ENCODE data around the gene BMP4. TPM values are rescaled to one million over a fixed set of nuclear protein-coding genes. Genes with fewer than 3 reads are reported as not detected.

The BMP4 gene
- total RNA-seq, 1 donor from 2014 or later, result 12.0 TPM

- intact Hi-C loops (cut with DNase I), result loop anchor here (10.0 kb wide), 1 partner anchor 215 kb away; no protein-coding TSS in a partner anchor
- no peak for DNase-seq (ENCODE audit: low spot score)
- no peak for ATAC-seq
Observed at GRCh38 chr14:53950031-53950793, 6.4 kb downstream of the BMP4 start.

- DNase-seq (ENCODE audit: low spot score) (no peak), ATAC-seq (no peak)
- intact Hi-C loops (cut with DNase I), result no loop called here
Observed at GRCh38 chr14:53949201-53949600, 7.4 kb downstream of the BMP4 start.

- no peak for ATAC-seq
- no peak for DNase-seq (ENCODE audit: low spot score)
- intact Hi-C loops (cut with DNase I), result no loop called here
Observed at GRCh38 chr14:53948205-53948884, 8.3 kb downstream of the BMP4 start.

- DNase-seq (ENCODE audit: low spot score) (peak; percentile 65), ATAC-seq (peak; percentile 14)
- intact Hi-C loops (cut with DNase I), result no loop called here
Observed at GRCh38 chr14:53947452-53948204, 9.0 kb downstream of the BMP4 start.

- intact Hi-C loops (cut with DNase I), result no loop called here
- DNase-seq (ENCODE audit: low spot score) (no peak), ATAC-seq (peak; percentile 29)
Observed at GRCh38 chr14:53947094-53947445, 9.6 kb downstream of the BMP4 start.

- intact Hi-C loops (cut with DNase I), result no loop called here
- ATAC-seq (peak; percentile 16), DNase-seq (ENCODE audit: low spot score) (no peak)
Observed at GRCh38 chr14:53946404-53947093, 10.1 kb downstream of the BMP4 start.

- intact Hi-C loops (cut with DNase I), result no loop called here
- DNase-seq (ENCODE audit: low spot score), result no peak
- ATAC-seq, result no peak
Observed at GRCh38 chr14:53946071-53946403, 10.6 kb downstream of the BMP4 start.

- no peak for ATAC-seq
- intact Hi-C loops (cut with DNase I), result no loop called here
Observed at GRCh38 chr14:53943751-53944083, 12.9 kb downstream of the BMP4 start.

GRCh38 chr14:53942970-53943750, 13.5 kb downstream of the BMP4 start:
- DNase-seq (ENCODE audit: low spot score) (no peak), ATAC-seq (no peak)
- intact Hi-C loops (cut with DNase I), result no loop called here

More at GRCh38 chr14:53943751-53944083, 12.9 kb downstream of the BMP4 start:
- DNase-seq (ENCODE audit: low spot score), result no peak

- no peak for ATAC-seq
- no peak for DNase-seq (ENCODE audit: low spot score)
- intact Hi-C loops (cut with DNase I), result no loop called here
Observed at GRCh38 chr14:53938136-53938837, 18.3 kb downstream of the BMP4 start.

- no peak for ATAC-seq
- intact Hi-C loops (cut with DNase I), result no loop called here
- no peak for DNase-seq (ENCODE audit: low spot score)
Observed at GRCh38 chr14:53934778-53935414, 21.7 kb downstream of the BMP4 start.

GRCh38 chr14:53932966-53933365, 23.7 kb downstream of the BMP4 start:
- no peak for ATAC-seq
- DNase-seq (ENCODE audit: low spot score), result no peak
- intact Hi-C loops (cut with DNase I), result no loop called here

GRCh38 chr14:53929871-53930715, 26.5 kb downstream of the BMP4 start:
- ATAC-seq (no peak), DNase-seq (ENCODE audit: low spot score) (no peak)
- intact Hi-C loops (cut with DNase I), result no loop called here

- no peak for ATAC-seq
- intact Hi-C loops (cut with DNase I), result no loop called here
Observed at GRCh38 chr14:53927171-53927570, 29.5 kb downstream of the BMP4 start.

GRCh38 chr14:53925201-53925766, 31.3 kb downstream of the BMP4 start:
- DNase-seq (ENCODE audit: low spot score), result no peak
- ATAC-seq, result peak; percentile 68
- intact Hi-C loops (cut with DNase I), result no loop called here

More at GRCh38 chr14:53927171-53927570, 29.5 kb downstream of the BMP4 start:
- no peak for DNase-seq (ENCODE audit: low spot score)

- no peak for ATAC-seq
- intact Hi-C loops (cut with DNase I), result no loop called here
Observed at GRCh38 chr14:53924753-53925152, 31.9 kb downstream of the BMP4 start.

GRCh38 chr14:53921027-53921426, 35.6 kb downstream of the BMP4 start:
- ATAC-seq (no peak), DNase-seq (ENCODE audit: low spot score) (no peak)
- intact Hi-C loops (cut with DNase I), result no loop called here

More at GRCh38 chr14:53924753-53925152, 31.9 kb downstream of the BMP4 start:
- no peak for DNase-seq (ENCODE audit: low spot score)

All from sciatic nerve (tissue), 2 donors.